ENCODE data around the gene XYLT1.

XYLT1 gene

GRCh38 chr16:17359788-17360390 lies 110.9 kb downstream of the XYLT1 start:
- TF ChIP-seq MAX (IDR thresholded peaks at IDR 0.05), result no peak
- no peak for TF ChIP-seq EP300 (IDR thresholded peaks at IDR 0.05; ENCODE audit: borderline replicate concordance)
- TF ChIP-seq TCF12 (IDR thresholded peaks at IDR 0.05; ENCODE audit: low read depth), result no peak
- TF ChIP-seq YY1 (IDR thresholded peaks at IDR 0.05; ENCODE audit: low read depth), result no peak
- TF ChIP-seq EGR1 (IDR thresholded peaks at IDR 0.05), result no peak
- TF ChIP-seq CEBPB (IDR thresholded peaks at IDR 0.05), result no peak
- no peak for TF ChIP-seq REST (IDR thresholded peaks at IDR 0.05; ENCODE audit: low read depth)
- TF ChIP-seq CREB1 (IDR thresholded peaks at IDR 0.05; ENCODE audit: low read depth), result no peak
- no peak for TF ChIP-seq USF1 (IDR thresholded peaks at IDR 0.05)
- TF ChIP-seq NFIC (IDR thresholded peaks at IDR 0.05), result no peak
- no peak for TF ChIP-seq TEAD4 (IDR thresholded peaks at IDR 0.05)
- no peak for TF ChIP-seq RAD21 (IDR thresholded peaks at IDR 0.05; ENCODE audit: low read depth)
- no peak for TF ChIP-seq ZBTB7A (IDR thresholded peaks at IDR 0.05; ENCODE audit: low read depth)

- TF ChIP-seq TAF1 (IDR thresholded peaks at IDR 0.05; ENCODE audit: low read depth) (no peak), RAD21 (IDR thresholded peaks at IDR 0.05; ENCODE audit: low read depth) (no peak), TEAD4 (IDR thresholded peaks at IDR 0.05) (no peak), FOXM1 (IDR thresholded peaks at IDR 0.05; ENCODE audit: borderline replicate concordance, low read depth) (no peak), EGR1 (IDR thresholded peaks at IDR 0.05) (no peak), YY1 (IDR thresholded peaks at IDR 0.05; ENCODE audit: low read depth) (no peak), CEBPB (IDR thresholded peaks at IDR 0.05) (no peak), EP300 (IDR thresholded peaks at IDR 0.05; ENCODE audit: borderline replicate concordance) (no peak), USF1 (IDR thresholded peaks at IDR 0.05) (no peak), CREB1 (IDR thresholded peaks at IDR 0.05; ENCODE audit: low read depth) (no peak), REST (IDR thresholded peaks at IDR 0.05; ENCODE audit: low read depth) (no peak), TCF12 (IDR thresholded peaks at IDR 0.05; ENCODE audit: low read depth) (no peak)
These were observed 111.9 kb downstream of the XYLT1 start for GRCh38 chr16:17358846-17359245.

GRCh38 chr16:17358355-17358754 lies 112.4 kb downstream of the XYLT1 start:
- TF ChIP-seq CREB1 (IDR thresholded peaks at IDR 0.05; ENCODE audit: low read depth), result no peak
- TF ChIP-seq NFIC (IDR thresholded peaks at IDR 0.05), result no peak
- no peak for TF ChIP-seq ZBTB7A (IDR thresholded peaks at IDR 0.05; ENCODE audit: low read depth)
- TF ChIP-seq TAF1 (IDR thresholded peaks at IDR 0.05; ENCODE audit: low read depth), result no peak
- no peak for TF ChIP-seq MAX (IDR thresholded peaks at IDR 0.05)
- TF ChIP-seq RAD21 (IDR thresholded peaks at IDR 0.05; ENCODE audit: low read depth), result no peak
- no peak for TF ChIP-seq EP300 (IDR thresholded peaks at IDR 0.05; ENCODE audit: borderline replicate concordance)
- no peak for TF ChIP-seq FOXM1 (IDR thresholded peaks at IDR 0.05; ENCODE audit: borderline replicate concordance, low read depth)
- TF ChIP-seq TCF12 (IDR thresholded peaks at IDR 0.05; ENCODE audit: low read depth), result no peak
- no peak for TF ChIP-seq TEAD4 (IDR thresholded peaks at IDR 0.05)
- TF ChIP-seq YY1 (IDR thresholded peaks at IDR 0.05; ENCODE audit: low read depth), result no peak
- no peak for TF ChIP-seq CEBPB (IDR thresholded peaks at IDR 0.05)
- no peak for TF ChIP-seq EGR1 (IDR thresholded peaks at IDR 0.05)
- TF ChIP-seq USF1 (IDR thresholded peaks at IDR 0.05), result no peak

- TF ChIP-seq RAD21 (IDR thresholded peaks at IDR 0.05; ENCODE audit: low read depth), result no peak
- no peak for TF ChIP-seq EGR1 (IDR thresholded peaks at IDR 0.05)
- no peak for TF ChIP-seq NFIC (IDR thresholded peaks at IDR 0.05)
- TF ChIP-seq FOXM1 (IDR thresholded peaks at IDR 0.05; ENCODE audit: borderline replicate concordance, low read depth), result no peak
- no peak for TF ChIP-seq MAX (IDR thresholded peaks at IDR 0.05)
- no peak for TF ChIP-seq CREB1 (IDR thresholded peaks at IDR 0.05; ENCODE audit: low read depth)
- TF ChIP-seq ZBTB7A (IDR thresholded peaks at IDR 0.05; ENCODE audit: low read depth), result no peak
These were observed 113.3 kb downstream of the XYLT1 start for GRCh38 chr16:17357307-17358062.

All from Ishikawa (cell line).